WTC11 (cell line): Measurements from ENCODE around the gene MYH9. TPM values are rescaled to one million over a fixed set of nuclear protein-coding genes. Genes with fewer than 3 reads are reported as not detected.

Experiments used
- ATAC-seq: fragments of 200-7000 bp; cut with Tn5 transposase; 2 replicates; pipeline ENCODE4 v1.10.0; 2021; ENCODE audit warnings: mild to moderate bottlenecking, moderate library complexity
- CTCF ChIA-PET: fragments of 300-600 bp; sonication (Branson Sonifier 250); formaldehyde crosslinking; loops from one replicate; lab custom pipeline; 2021; ENCODE audit warnings: antibody characterized with exemption; lab: Charles Lee
- POLR2A ChIA-PET: fragments of 350-600 bp; sonication (Branson Sonifier 250); formaldehyde crosslinking; loops from one replicate; lab custom pipeline; 2021; ENCODE audit warnings: antibody characterized with exemption; lab: Charles Lee
- DNase-seq: peaks from one replicate; pipeline ENCODE4 v3.0.0; 2021; ENCODE audit warnings: low spot score
- H3K27ac Mint-ChIP-seq: 2 replicates; pipeline ENCODE4 v1.8.0; 2021; ENCODE audit warnings: mixed read lengths
- H3K27me3 Mint-ChIP-seq: 2 replicates; pipeline ENCODE4 v1.8.0; 2021; ENCODE audit warnings: low read depth, mild to moderate bottlenecking, moderate library complexity, mixed read lengths
- H3K36me3 Mint-ChIP-seq: 2 replicates; pipeline ENCODE4 v1.8.0; 2021; ENCODE audit warnings: mixed read lengths
- H3K4me1 Mint-ChIP-seq: 2 replicates; pipeline ENCODE4 v1.8.0; 2022; ENCODE audit warnings: mixed read lengths
- H3K4me3 Mint-ChIP-seq: 2 replicates; pipeline ENCODE4 v1.8.0; 2021; ENCODE audit warnings: mild to moderate bottlenecking, moderate library complexity, mixed read lengths
- H3K9me3 Mint-ChIP-seq: 2 replicates; pipeline ENCODE4 v1.8.0; 2021; ENCODE audit warnings: mixed read lengths
- AFF4 ChIP-seq: sonication (generic); formaldehyde crosslinking; IDR thresholded peaks from 2 replicates; pipeline ENCODE4 v1.8.1; 2023; ENCODE audit warnings: mild to moderate bottlenecking, missing genetic modification reagents, borderline replicate concordance
- ATF6 ChIP-seq: sonication (generic); formaldehyde crosslinking; IDR thresholded peaks from 2 replicates; pipeline ENCODE4 v1.8.1; 2023; ENCODE audit warnings: mild to moderate bottlenecking, missing genetic modification reagents
- CDX4 ChIP-seq: fragments of 250-450 bp; sonication (Bioruptor Pico); IDR thresholded peaks from 2 replicates; pipeline ENCODE4 v1.9.0; 2021; ENCODE audit warnings: moderate library complexity, mild to moderate bottlenecking, inconsistent platforms, borderline replicate concordance
- CREM ChIP-seq: sonication (generic); formaldehyde crosslinking; IDR thresholded peaks from 2 replicates; pipeline ENCODE4 v1.8.1; 2022; ENCODE audit warnings: mild to moderate bottlenecking, missing genetic modification reagents, moderate library complexity
- FOXJ3 ChIP-seq: sonication (generic); formaldehyde crosslinking; IDR thresholded peaks from 2 replicates; pipeline ENCODE4 v1.9.0; 2021; ENCODE audit warnings: missing genetic modification reagents, mild to moderate bottlenecking, borderline replicate concordance
- MLX ChIP-seq: sonication (generic); formaldehyde crosslinking; IDR thresholded peaks from 2 replicates; pipeline ENCODE4 v1.8.1; 2023; ENCODE audit warnings: mild to moderate bottlenecking, missing genetic modification reagents, moderate library complexity
- PRDM15 ChIP-seq: sonication (generic); formaldehyde crosslinking; IDR thresholded peaks from 2 replicates; pipeline ENCODE4 v1.8.0; 2022; ENCODE audit warnings: missing genetic modification reagents
- SMAD4 ChIP-seq: sonication (generic); formaldehyde crosslinking; IDR thresholded peaks from 2 replicates; pipeline ENCODE4 v1.8.0; 2022; ENCODE audit warnings: mild to moderate bottlenecking, missing genetic modification reagents
- SP1 ChIP-seq: sonication (generic); formaldehyde crosslinking; conservative IDR thresholded peaks from 2 replicates; pipeline ENCODE4 v1.8.1; 2022; ENCODE audit warnings: missing genetic modification reagents
- STAT6 ChIP-seq: sonication (generic); formaldehyde crosslinking; conservative IDR thresholded peaks from 2 replicates; pipeline ENCODE4 v1.8.1; 2023; ENCODE audit warnings: mild to moderate bottlenecking, low read depth, missing genetic modification reagents, moderate library complexity
- TCF7 ChIP-seq: sonication (generic); formaldehyde crosslinking; IDR thresholded peaks from 2 replicates; pipeline ENCODE4 v1.8.0; 2022; ENCODE audit warnings: mild to moderate bottlenecking, low read depth, missing genetic modification reagents, moderate library complexity
- TEAD4 ChIP-seq: sonication (generic); formaldehyde crosslinking; IDR thresholded peaks from 2 replicates; pipeline ENCODE4 v1.8.0; 2022; ENCODE audit warnings: mild to moderate bottlenecking, missing genetic modification reagents
- TP53 ChIP-seq: sonication (generic); formaldehyde crosslinking; IDR thresholded peaks from 2 replicates; pipeline ENCODE4 v1.8.1; 2023; ENCODE audit warnings: mild to moderate bottlenecking, missing genetic modification reagents
- ZNF138 ChIP-seq: sonication (generic); formaldehyde crosslinking; conservative IDR thresholded peaks from 2 replicates; pipeline ENCODE4 v1.8.1; 2022; ENCODE audit warnings: mild to moderate bottlenecking, moderate library complexity, missing genetic modification reagents
- ZNF425 ChIP-seq: fragments of 250-450 bp; sonication (Bioruptor Pico); conservative IDR thresholded peaks from 2 replicates; pipeline ENCODE4 v1.9.0; 2021; ENCODE audit warnings: mild to moderate bottlenecking
- ZNF512 ChIP-seq: sonication (generic); formaldehyde crosslinking; IDR thresholded peaks from 2 replicates; pipeline ENCODE4 v1.8.1; 2022; ENCODE audit warnings: missing genetic modification reagents, borderline replicate concordance
- total RNA-seq: library from RNA; stranded (reverse); gene quantifications from 3 replicates; pipeline ENCODE4 v1.2.3, GENCODE V29; 2021

Gene MYH9
- total RNA-seq, 1 experiment from 2014 or later: 277 TPM

GRCh38 chr22:36348760-36349159 lies 39.0 kb downstream of the MYH9 start:
- no peaks in the 10 kb centered on the region for H3K9me3 Mint-ChIP-seq
- POLR2A ChIA-PET: no interaction called here
- DNase-seq (no peak), ATAC-seq (no peak)
- H3K36me3 Mint-ChIP-seq: peaks cover 21% of the 10 kb centered on the region
- peak overlapping the region; percentile 63 for H3K27ac Mint-ChIP-seq
- no peaks in the 10 kb centered on the region for H3K27me3 Mint-ChIP-seq
- no peak overlapping the region for H3K4me3 Mint-ChIP-seq
- TF ChIP-seq TP53 (CRISPR knock-in tag): no peak
- no peak for TF ChIP-seq ZNF425 (CRISPR knock-in tag)
- no peak for TF ChIP-seq AFF4 (CRISPR knock-in tag)
- TF ChIP-seq MLX: no peak
- TF ChIP-seq STAT6 (CRISPR knock-in tag): no peak
- no peak for TF ChIP-seq SP1 (CRISPR knock-in tag)
- TF ChIP-seq FOXJ3: no peak
- TF ChIP-seq ZNF512 (CRISPR knock-in tag): no peak
- TF ChIP-seq ATF6: no peak
- no peak for TF ChIP-seq TCF7 (CRISPR knock-in tag)
- TF ChIP-seq SMAD4 (CRISPR knock-in tag): no peak
- TF ChIP-seq TEAD4 (CRISPR knock-in tag): no peak
- TF ChIP-seq CDX4 (CRISPR knock-in tag): no peak
- TF ChIP-seq PRDM15 (CRISPR knock-in tag): no peak
- no peak for TF ChIP-seq ZNF138
- no peak for TF ChIP-seq CREM
- CTCF ChIA-PET: no interaction called here
- peaks cover 47% of the 10 kb centered on the region for H3K4me1 Mint-ChIP-seq
